Prostate gland (tissue), 2 donors: ENCODE data around the gene PKMYT1. TPM values are rescaled to one million over a fixed set of nuclear protein-coding genes. Genes with fewer than 3 reads are reported as not detected.

ENCODE experiments used
- DNase-seq: peaks from one replicate; pipeline ENCODE4 v3.0.0-alpha.2; 2019; ENCODE audit warnings: low spot score
- H3K27ac ChIP-seq, 2 donors: fragments of 200-600 bp; sonication (generic); 2 replicates each; pipeline ENCODE4 v1.5.1; 2017 to 2019
- H3K27me3 ChIP-seq: fragments of 200-600 bp; sonication (generic); replicated peaks from 2 replicates; pipeline ENCODE4 v1.5.1; 2019; ENCODE audit not compliant: insufficient read depth
- H3K36me3 ChIP-seq, 2 donors: fragments of 200-600 bp; sonication (generic); 1 replicate in 1 of 2; 2 replicates in 1 of 2; pipeline versions ENCODE4 v1.5.1 to v1.8.1; 2017 to 2019
- H3K4me1 ChIP-seq: fragments of 200-600 bp; sonication (generic); replicated peaks from 2 replicates; pipeline ENCODE4 v1.5.1; 2019
- H3K4me3 ChIP-seq, 2 donors: fragments of 200-600 bp; sonication (generic); 2 replicates each; pipeline ENCODE4 v1.5.1; 2017 to 2019
- H3K9me3 ChIP-seq: fragments of 200-600 bp; sonication (generic); 2 replicates; pipeline ENCODE4 v1.5.1; 2017
- CTCF ChIP-seq, 4 experiments: fragments of 200-600 bp in 2 of 4; fragments of 450-650 bp in 2 of 4; sonication (generic) in 2 of 4; IDR thresholded peaks; 1 replicate in 3 of 4; 2 replicates in 1 of 4; pipeline ENCODE4 v1.5.1; 2016 to 2019; ENCODE audit warnings: antibody characterized with exemption in 4 of 4, mild to moderate bottlenecking in 2 of 4, moderate library complexity in 2 of 4
- POLR2A ChIP-seq: fragments of 450-650 bp; IDR thresholded peaks from one replicate; pipeline ENCODE4 v1.6.1; 2016; ENCODE audit warnings: antibody characterized with exemption, mild to moderate bottlenecking
- POLR2AphosphoS5 ChIP-seq: sonication (generic); formaldehyde crosslinking; IDR thresholded peaks from one replicate; pipeline ENCODE4 v1.6.1; 2017; ENCODE audit warnings: antibody characterized with exemption
- WGBS: methylation state at CpG from one replicate; pipeline ENCODE4 v1.1.5; 2018; 5-methylcytosine and 5-hydroxymethylcytosine counted together
- intact Hi-C: fragments of 100-400 bp; cut with DNase I; formaldehyde crosslinking; loops from one replicate; pipeline ENCODE4 v1.14.2; 2022
- total RNA-seq, 2 donors: library from RNA; depleted of rRNA; stranded (reverse); fragments of >200 nt; gene quantifications; one replicate each; pipeline ENCODE4 v1.1.0, GENCODE V29; 2016

The PKMYT1 gene
- total RNA-seq, 2 donors from 2014 or later, result 4.1 to 25.5 TPM

- H3K27ac ChIP-seq, result peak overlapping the region; percentile 60 to 63
- peaks cover 33% of the 10 kb centered on the region for H3K4me1 ChIP-seq
- WGBS, result 89% methylated on average over 14 of the region's 15 CpGs
- no peaks in the 10 kb centered on the region for H3K36me3 ChIP-seq
- no peak for DNase-seq
- H3K9me3 ChIP-seq, result no peaks in the 10 kb centered on the region
- TF ChIP-seq CTCF (IDR thresholded peaks at IDR 0.05), result no peak
- TF ChIP-seq POLR2AphosphoS5, result no peak
- no peak for TF ChIP-seq POLR2A
- intact Hi-C loops, result no loop called here
- H3K4me3 ChIP-seq, result no peak overlapping the region
- no peaks in the 10 kb centered on the region for H3K27me3 ChIP-seq
Measured at GRCh38 chr16:2976673-2977072, 3.6 kb downstream of the PKMYT1 start.

- TF ChIP-seq POLR2A (no peak), POLR2AphosphoS5 (no peak), CTCF (IDR thresholded peaks at IDR 0.05) (no peak)
- Histone ChIP-seq H3K9me3 (no peaks in the 10 kb centered on the region), H3K27me3 (no peaks in the 10 kb centered on the region), H3K4me3 (no peak overlapping the region), H3K27ac (peak overlapping the region in 1 of 2 donors; percentile 63), H3K36me3 (no peaks in the 10 kb centered on the region), H3K4me1 (peaks cover 33% of the 10 kb centered on the region)
- WGBS, result 62% methylated on average over 7 of the region's 7 CpGs
- DNase-seq, result no peak
- intact Hi-C loops, result no loop called here
Measured at GRCh38 chr16:2976201-2976600, 4.0 kb downstream of the PKMYT1 start.

- H3K4me1 ChIP-seq, result peaks cover 38% of the 10 kb centered on the region
- no peaks in the 10 kb centered on the region for H3K27me3 ChIP-seq
- DNase-seq, result no peak
- H3K9me3 ChIP-seq, result no peaks in the 10 kb centered on the region
- H3K36me3 ChIP-seq, result no peaks in the 10 kb centered on the region
- TF ChIP-seq CTCF (IDR thresholded peaks at IDR 0.05) (no peak), POLR2A (no peak), POLR2AphosphoS5 (no peak)
- intact Hi-C loops, result no loop called here
- WGBS, result 92% methylated on average over 19 of the region's 28 CpGs
- H3K4me3 ChIP-seq, result no peak overlapping the region
- H3K27ac ChIP-seq, result no peak overlapping the region
Measured at GRCh38 chr16:2975161-2975795, 5.0 kb downstream of the PKMYT1 start.

- no peaks in the 10 kb centered on the region for H3K27me3 ChIP-seq
- no peaks in the 10 kb centered on the region for H3K9me3 ChIP-seq
- no peak overlapping the region for H3K4me3 ChIP-seq
- 67% methylated on average over 15 of the region's 15 CpGs for WGBS
- TF ChIP-seq POLR2A (no peak), CTCF (IDR thresholded peaks at IDR 0.05) (no peak), POLR2AphosphoS5 (no peak)
- H3K36me3 ChIP-seq, result no peaks in the 10 kb centered on the region
- peaks cover 37% of the 10 kb centered on the region for H3K4me1 ChIP-seq
- intact Hi-C loops, result no loop called here
- no peak overlapping the region for H3K27ac ChIP-seq
- DNase-seq, result no peak
Measured at GRCh38 chr16:2974319-2975056, 5.8 kb downstream of the PKMYT1 start.
